K562 (cell line): Measurements from ENCODE around the gene DNASE1L1. TPM values are rescaled to one million over a fixed set of nuclear protein-coding genes. Genes with fewer than 3 reads are reported as not detected.

Experiments
- CBFB ChIP-seq: sonication (generic); formaldehyde crosslinking; IDR thresholded peaks from 2 replicates; pipeline ENCODE4 v1.4.0; 2020; ENCODE audit warnings: mild to moderate bottlenecking, missing genetic modification reagents
- CREM ChIP-seq: IDR thresholded peaks from 2 replicates; pipeline ENCODE4 v1.6.1; 2014; ENCODE audit warnings: antibody characterized with exemption, low read depth
- JUND ChIP-seq, 2 experiments: IDR thresholded peaks; 2 replicates in 1 of 2; 3 replicates in 1 of 2; pipeline ENCODE4 v1.6.1; 2011; ENCODE audit warnings: borderline replicate concordance in 2 of 2, low read depth in 2 of 2, low read length in 2 of 2, improper control_type of control experiment in 1 of 2, missing biosample characterization in 1 of 2, missing genetic modification characterization in 1 of 2, missing genetic modification reagents in 1 of 2
- SMAD1 ChIP-seq: fragments of 150-350 bp; IDR thresholded peaks from 2 replicates; pipeline ENCODE4 v1.6.1; 2014; ENCODE audit warnings: low read length, low read depth; ENCODE audit not compliant: partially characterized antibody
- TARDBP ChIP-seq: fragments of 450-650 bp; IDR thresholded peaks from 2 replicates; pipeline ENCODE4 v1.6.1; 2016
- ZNF121 ChIP-seq: sonication (generic); formaldehyde crosslinking; conservative IDR thresholded peaks from 2 replicates; pipeline ENCODE4 v1.8.0; 2022; ENCODE audit warnings: missing genetic modification reagents
- polyA plus RNA-seq, 8 experiments: library from polyadenylated mRNA; depleted of rRNA in 4 of 8; stranded (reverse) in 5 of 8; unstranded in 3 of 8; fragments of >200 nt; fragmentation: Nextera tagmentation in 2 of 8; fragmentation: Illumina TruSeq in 1 of 8; extraction: Ambion mirVana in 2 of 8; extraction: Trizol in 1 of 8; gene quantifications; 2 replicates each; pipeline versions ENCODE4 v1.2.1 to v1.2.3, GENCODE V29; 2011 to 2014; ENCODE audit warnings: inconsistent platforms in 1 of 8, missing spikeins in 1 of 8
- total RNA-seq, 7 experiments: library from RNA; depleted of rRNA in 6 of 7; stranded (reverse); fragments of >200 nt in 6 of 7; fragmentation: Illumina TruSeq in 2 of 7; extraction: Trizol in 2 of 7; gene quantifications; 2 replicates each; pipeline versions ENCODE4 v1.2.1 to v1.2.3, GENCODE V29; 2011 to 2021; ENCODE audit warnings: low replicate concordance in 1 of 7
- TF ChIP-seq, protein P1 (sequence below), 2 experiments: IDR thresholded peaks in 1 of 2; conservative IDR thresholded peaks in 1 of 2; 2 replicates each; pipeline ENCODE4 v1.6.1; 2016; ENCODE audit warnings: low read depth in 2 of 2, mild to moderate bottlenecking in 1 of 2, missing compliant biosample characterization in 1 of 2, missing genetic modification characterization in 1 of 2, moderate library complexity in 1 of 2
- TF ChIP-seq, protein P2 (sequence below): sonication (generic); formaldehyde crosslinking; IDR thresholded peaks from 2 replicates; pipeline ENCODE4 v1.8.1; 2023; ENCODE audit warnings: mild to moderate bottlenecking, missing genetic modification reagents
- TF ChIP-seq, protein P3 (sequence below): fragments of 450-650 bp; IDR thresholded peaks from 2 replicates; pipeline ENCODE4 v1.6.1; 2016

The DNASE1L1 gene
- total and polyA plus RNA-seq, 9 of the 15 experiments (the other 6 are each of a cell fraction or from before 2014, with no cell fraction given) = 0.73 to 12.6 (median 7.9) TPM

DNA sequence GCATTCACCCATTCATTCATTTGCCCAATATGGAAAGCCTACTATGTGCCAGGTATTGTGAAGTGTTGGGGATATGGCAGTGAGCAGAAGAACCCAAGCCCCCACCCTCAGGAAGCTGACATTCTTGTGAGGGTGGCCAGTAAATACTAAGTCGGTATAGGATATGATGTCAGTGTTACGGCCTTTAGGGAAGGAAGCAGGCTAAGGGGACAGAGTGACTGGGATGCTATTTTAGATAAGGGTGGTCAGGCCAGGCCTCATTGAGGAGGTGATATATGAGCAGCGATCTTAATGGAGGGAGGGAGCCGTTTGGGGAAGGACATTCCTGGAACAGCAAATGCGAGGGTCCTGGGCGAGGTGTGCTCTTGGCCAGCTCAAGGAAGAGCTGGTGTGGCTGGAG is 21.4 kb upstream of the DNASE1L1 start (continued):
- TF ChIP-seq, protein P1, sequence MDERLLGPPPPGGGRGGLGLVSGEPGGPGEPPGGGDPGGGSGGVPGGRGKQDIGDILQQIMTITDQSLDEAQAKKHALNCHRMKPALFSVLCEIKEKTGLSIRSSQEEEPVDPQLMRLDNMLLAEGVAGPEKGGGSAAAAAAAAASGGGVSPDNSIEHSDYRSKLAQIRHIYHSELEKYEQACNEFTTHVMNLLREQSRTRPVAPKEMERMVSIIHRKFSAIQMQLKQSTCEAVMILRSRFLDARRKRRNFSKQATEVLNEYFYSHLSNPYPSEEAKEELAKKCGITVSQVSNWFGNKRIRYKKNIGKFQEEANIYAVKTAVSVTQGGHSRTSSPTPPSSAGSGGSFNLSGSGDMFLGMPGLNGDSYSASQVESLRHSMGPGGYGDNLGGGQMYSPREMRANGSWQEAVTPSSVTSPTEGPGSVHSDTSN (CRISPR knock-in tag; IDR thresholded peaks at IDR 0.05; ENCODE audit: low read depth) = no peak
- TF ChIP-seq, protein P1 (tag; conservative IDR thresholded peaks at IDR 0.05; ENCODE audit: low read depth) = 0 out of 2 replicates have a peak, but pooled peaks have one; percentile 27
- TF ChIP-seq, protein P2, sequence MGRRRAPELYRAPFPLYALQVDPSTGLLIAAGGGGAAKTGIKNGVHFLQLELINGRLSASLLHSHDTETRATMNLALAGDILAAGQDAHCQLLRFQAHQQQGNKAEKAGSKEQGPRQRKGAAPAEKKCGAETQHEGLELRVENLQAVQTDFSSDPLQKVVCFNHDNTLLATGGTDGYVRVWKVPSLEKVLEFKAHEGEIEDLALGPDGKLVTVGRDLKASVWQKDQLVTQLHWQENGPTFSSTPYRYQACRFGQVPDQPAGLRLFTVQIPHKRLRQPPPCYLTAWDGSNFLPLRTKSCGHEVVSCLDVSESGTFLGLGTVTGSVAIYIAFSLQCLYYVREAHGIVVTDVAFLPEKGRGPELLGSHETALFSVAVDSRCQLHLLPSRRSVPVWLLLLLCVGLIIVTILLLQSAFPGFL (CRISPR knock-in tag) = no peak
- TF ChIP-seq CREM = peak; percentile 49; the same call in 1 of the 2 replicates
- TF ChIP-seq CBFB (CRISPR knock-in tag) = no peak
- TF ChIP-seq, protein P3, sequence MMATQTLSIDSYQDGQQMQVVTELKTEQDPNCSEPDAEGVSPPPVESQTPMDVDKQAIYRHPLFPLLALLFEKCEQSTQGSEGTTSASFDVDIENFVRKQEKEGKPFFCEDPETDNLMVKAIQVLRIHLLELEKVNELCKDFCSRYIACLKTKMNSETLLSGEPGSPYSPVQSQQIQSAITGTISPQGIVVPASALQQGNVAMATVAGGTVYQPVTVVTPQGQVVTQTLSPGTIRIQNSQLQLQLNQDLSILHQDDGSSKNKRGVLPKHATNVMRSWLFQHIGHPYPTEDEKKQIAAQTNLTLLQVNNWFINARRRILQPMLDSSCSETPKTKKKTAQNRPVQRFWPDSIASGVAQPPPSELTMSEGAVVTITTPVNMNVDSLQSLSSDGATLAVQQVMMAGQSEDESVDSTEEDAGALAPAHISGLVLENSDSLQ = peak; percentile 50; the same call in 1 of the 2 replicates
- no peak for TF ChIP-seq ZNF121
- peak; percentile 7; the same call in 1 of the 2 replicates for TF ChIP-seq JUND (IDR thresholded peaks at IDR 0.05; ENCODE audit: borderline replicate concordance, low read depth, low read length)
- no peak for TF ChIP-seq JUND (tag; IDR thresholded peaks at IDR 0.05; ENCODE audit: borderline replicate concordance, low read depth, low read length)
- no peak for TF ChIP-seq SMAD1
- TF ChIP-seq TARDBP = no peak
